Femur (tissue), 1 donor: ENCODE results near the gene SERTAD1.
"Not testable (repeated sequence)": the region's sequence is repeated elsewhere in the genome, so short reads cannot be mapped to it uniquely, and the experiment has no call there.

Source experiments
- DNase-seq: peaks from one replicate; pipeline ENCODE4 v3.0.0-alpha.2; 2017

Gene SERTAD1

GRCh38 chr19:40421993-40422747 is 3.6 kb downstream of the SERTAD1 start:
- no peak for DNase-seq

DNA sequence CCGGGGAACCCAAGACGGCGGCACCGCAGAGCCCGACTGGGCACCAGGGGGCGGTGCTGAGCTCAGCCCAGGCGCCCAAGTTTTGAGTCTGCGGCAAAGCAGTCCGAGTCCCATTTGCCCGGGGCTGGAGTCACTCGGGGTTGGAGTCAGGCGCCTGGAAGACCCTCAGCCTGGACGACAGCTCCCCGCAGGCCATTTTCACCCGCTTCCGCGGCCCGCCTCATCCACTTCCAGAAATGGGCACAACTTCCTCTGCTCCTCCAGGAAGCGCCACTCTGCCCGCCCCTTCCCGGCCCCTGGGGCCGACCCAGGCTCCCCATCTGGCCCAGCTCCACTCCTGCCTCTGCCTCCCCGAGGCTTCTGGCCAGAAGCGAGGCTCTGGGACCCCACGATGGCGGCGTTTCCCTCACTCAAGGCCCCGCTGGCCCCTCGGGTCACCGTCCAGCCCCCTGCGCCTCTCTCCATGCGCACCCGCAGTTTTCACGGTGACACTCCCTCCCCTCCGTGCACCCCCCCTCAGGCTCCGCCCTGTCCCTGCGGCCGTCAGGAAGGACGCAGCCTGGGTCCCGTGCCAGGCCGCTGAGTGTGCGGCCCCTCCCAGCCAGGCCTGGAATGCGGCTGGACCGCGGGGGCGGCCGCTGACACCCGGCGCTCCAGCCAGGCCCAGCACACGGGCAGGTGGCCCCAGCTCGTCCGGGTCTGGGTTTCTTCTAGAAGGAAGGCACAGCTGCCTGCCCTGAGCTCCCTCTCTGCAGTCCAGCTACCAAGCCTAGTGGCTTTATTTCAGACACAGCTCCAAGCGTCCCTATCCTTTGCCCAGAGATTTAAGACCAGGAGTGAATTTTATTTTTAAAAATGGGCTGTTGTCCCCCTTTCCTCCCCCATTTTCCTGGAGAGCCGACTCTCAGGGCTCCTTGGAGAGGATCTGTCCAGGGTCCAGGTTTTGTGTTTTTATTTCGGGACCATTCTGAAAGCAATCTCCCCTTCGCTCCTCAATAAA is 4.7 kb downstream of the SERTAD1 start:
- peak; percentile 96 for DNase-seq

DNA sequence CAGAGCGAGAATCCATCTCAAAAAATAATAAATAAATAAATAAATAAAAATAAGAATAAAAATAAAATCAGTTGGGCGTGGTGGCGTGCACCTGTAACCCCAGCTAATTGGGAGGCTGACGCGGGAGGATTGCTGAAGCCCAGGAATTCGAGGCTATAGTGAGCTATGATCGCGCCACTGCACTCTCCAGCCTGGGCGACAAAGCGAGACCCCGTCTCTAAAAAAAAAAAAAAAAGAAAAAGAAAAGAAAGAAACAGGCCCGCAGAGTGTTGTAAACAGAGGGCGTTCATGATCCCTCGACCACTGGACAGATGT is 5.4 kb downstream of the SERTAD1 start:
- DNase-seq, result no peak

GRCh38 chr19:40419780-40420179 is 6.0 kb downstream of the SERTAD1 start:
- DNase-seq, result no peak

DNA sequence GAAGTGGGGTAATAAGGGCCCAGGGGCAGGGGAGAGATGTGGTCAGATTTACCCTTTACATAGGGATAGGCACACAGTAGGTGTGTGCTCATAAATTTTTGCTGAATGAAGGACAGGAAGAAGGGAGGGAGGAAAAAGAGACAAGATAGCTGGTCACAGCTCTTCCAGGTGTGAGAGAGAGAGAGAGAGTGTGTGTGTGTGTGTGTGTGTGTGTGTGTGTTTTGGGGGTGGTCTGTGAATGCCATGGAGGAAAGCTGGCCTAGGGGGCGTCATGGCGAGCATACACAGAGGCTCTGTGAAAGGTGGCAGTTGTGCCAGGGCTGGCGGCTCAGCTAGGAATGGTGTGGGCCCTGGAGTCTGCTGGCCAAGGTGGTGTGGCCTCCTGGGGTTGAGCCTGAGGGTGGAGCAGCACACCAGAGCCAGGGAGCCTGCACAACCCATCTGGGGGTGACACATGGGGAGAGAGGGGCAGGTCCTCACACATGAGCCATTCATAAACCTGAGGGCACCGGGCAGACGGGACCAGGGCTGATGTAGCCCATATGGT is 6.7 kb downstream of the SERTAD1 start:
- no peak for DNase-seq

DNA sequence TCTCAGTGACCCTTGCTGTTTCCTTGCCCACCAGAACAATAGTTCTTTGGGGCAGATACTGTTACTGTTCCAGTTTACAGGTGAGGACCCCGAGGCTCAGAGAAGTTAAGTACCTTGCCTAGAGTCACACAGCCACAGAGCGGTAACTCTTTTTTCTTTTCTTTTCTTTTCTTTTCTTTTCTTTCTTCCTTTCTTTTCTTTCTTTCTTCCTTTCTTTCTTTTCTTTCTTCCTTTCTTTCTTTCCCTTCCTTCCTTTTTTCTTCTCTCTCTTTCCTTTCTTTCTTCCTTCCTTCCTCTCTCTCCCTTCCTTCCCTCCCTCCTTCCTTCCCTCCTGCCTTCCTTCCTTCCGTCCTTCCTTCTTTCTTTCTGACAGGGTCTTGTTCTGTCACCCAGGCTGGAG is 7.8 kb downstream of the SERTAD1 start:
- DNase-seq, result no peak

DNA sequence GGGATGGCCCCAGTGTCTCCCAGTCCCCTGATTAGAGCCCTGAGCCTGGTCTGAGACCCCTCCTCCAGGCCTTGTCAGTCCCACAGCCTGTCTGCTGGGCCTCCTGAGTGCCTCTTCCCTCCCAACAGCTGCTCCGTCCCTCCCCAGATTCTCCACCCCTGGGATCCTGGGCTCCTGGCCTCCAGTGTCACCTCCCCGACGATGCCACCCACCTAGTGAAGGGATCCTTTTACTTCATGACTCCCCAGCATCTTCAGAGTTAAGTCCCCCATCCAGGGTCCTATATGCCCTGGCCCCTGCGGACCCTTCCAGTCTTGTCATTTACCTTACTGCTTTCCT is 8.2 kb downstream of the SERTAD1 start:
- no peak for DNase-seq

- peak; percentile 80 for DNase-seq
These were observed 8.7 kb downstream of the SERTAD1 start for GRCh38 chr19:40416918-40417642.

- DNase-seq, result no peak
These were observed 10.0 kb downstream of the SERTAD1 start for GRCh38 chr19:40415768-40416167.

DNA sequence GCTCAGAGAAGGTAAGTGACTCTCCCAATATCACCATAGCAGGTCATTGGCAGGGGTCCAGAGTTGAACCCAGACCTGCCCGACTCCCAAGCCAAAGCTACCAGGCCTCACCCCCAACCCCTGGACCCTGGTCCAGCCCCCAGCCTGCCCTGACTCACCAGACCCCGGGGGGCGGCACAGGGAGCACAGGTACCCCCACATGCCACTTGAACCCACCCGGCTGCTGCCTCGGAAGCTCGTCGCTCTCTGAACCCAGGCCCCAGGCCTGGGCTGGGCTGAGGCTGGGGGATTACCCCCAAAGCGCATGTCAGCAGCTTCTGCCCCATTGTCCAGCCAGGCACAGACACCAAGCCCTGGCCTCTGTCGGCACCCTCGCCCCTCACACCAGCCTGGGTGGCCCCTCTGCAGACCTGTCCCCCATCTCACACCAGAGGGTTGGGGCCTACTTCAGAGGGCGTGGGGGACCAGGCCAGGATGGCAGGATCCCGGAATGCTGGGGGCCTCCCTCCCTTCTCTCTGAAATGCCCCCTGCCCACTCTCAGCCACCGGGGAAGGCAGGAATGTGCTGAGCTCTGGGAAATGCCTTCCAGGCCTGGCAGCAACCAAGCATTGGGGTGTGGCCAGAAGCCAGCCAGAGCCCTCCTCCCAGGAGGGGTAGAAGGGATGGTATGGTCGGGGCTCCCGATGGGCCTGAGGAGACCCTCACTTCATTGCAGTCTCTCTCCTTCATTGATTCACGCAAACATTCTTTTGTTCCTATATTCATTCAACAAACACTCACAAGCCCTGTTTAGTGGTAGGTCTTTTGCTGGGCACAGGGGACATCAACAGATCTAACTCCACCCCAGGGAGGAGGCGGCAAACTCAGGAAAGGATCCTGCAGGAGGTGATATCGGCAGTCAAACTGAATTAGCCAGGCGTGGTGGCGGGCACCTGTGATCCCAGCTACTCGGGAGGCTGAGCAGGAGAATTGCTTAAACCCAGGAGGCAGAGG is 11.0 kb downstream of the SERTAD1 start:
- DNase-seq, result peak; percentile 52

DNA sequence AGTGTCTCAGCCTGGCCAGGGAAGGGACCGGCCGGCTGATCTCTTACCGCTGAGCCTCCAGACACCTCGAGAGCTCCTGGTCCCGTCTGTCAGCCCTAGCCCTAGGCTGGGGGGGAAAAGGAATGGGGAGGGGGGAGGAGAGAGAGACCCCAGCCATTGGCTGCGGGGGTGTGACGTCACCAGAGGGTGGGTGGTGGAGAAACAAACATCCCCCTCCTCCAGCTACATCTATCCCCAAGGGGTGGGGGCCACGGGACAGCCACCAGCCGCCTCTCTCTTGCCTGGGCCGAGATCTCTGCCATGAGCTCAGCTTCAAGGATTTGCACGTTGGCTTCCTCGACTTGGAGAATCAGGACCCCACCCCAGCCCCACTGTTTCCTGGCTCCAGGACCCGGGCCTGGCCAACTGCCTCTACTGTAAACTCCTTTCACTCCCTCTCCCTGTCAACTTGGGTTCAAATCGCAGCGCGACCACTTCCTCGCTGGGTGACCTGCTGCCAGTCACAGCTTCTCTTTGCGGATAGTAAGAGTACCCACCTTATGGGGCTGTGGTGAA is 12.4 kb downstream of the SERTAD1 start, which contains the start of gene PRX:
PRX (minus strand) TSS at position 88 of the 555 bp plus-strand sequence. CDS start 5,446 bp downstream, outside the sequence.
- DNase-seq, result peak; percentile 73

DNA sequence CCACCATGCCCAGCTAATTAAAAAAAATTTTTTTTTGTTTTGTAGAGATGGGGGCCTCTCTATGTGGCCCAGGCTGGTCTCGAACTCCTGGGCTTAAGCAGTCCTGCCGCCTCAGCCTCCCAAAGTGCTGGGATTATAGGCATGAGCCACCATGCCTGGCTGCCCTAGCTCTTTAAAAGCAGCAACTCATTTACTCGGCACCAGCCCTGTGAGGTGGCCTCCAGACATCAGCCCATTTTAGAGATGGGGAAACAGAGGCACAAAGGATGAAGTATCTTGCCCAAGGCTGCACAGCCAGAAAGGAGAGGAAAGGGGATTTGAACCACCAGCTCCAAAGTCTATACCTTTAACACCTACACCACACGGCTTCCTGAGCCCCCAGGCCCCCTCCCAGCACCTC is 12.9 kb downstream of the SERTAD1 start:
- DNase-seq, result no peak

- no peak for DNase-seq
These were observed 13.8 kb downstream of the SERTAD1 start for GRCh38 chr19:40411958-40412499.

- peak; percentile 68 for DNase-seq
These were observed 14.5 kb downstream of the SERTAD1 start for GRCh38 chr19:40411125-40411842.

DNA sequence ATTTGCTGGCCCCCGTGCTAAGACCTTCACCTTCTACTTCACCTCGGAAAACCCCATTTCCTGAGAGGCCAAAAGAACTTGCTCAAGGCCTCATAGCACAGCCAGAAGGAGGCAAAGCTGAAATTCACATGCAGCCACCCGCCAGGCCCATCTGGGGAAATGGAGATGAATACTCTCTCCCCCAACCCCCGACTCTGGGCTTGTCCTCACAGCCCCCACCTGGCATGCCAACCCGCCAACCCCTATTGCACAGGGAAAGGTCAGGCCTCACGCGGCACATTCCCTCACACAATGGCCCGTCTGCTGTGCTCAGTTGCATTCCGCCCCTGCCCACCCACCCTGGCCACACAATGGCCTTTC is 15.8 kb downstream of the SERTAD1 start:
- no peak for DNase-seq

- not testable (repeated sequence) for DNase-seq
These were observed 17.2 kb downstream of the SERTAD1 start for GRCh38 chr19:40408598-40408925.

DNA sequence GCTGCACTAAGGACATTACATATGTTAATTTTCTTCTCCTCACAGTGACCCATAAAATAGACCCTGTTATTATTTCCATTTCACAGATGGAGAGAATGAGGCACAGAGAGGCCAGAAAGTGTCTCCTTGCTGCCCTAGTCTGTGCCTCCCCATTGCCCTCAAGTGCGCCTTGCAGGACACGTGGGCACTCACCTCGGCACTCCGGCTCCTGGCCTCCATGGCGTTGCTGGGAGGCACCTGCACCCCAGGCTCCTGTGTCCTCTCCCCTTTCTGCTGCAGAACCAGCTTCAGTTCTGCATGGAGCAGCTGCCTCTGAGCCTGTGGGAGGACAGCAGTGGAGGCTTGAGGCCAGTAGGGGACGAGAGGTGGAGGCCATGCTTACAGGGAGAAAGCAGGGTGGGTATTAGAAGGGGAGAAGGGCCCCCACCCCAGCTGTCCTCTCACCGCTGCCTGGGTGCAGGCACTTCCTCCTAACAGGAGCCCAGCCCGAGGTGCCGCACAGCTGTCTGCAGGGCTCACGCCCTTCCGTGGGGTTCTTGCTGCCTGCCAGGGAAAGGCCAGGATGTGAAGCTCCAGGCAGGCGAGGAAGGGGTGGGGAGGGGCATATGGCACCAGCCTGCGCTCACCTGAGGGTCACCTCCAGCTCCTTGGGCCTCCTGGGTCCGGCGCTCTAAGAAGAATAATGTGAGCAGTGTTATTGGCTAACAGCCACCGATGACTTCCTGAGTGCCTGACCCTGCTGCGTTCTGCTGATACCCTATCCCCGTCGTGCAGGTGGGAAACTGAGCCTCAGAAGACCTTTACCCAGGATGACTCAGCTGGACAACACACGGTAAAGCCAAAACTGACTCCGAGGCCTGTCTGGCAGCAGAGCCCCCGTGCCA is 17.8 kb downstream of the SERTAD1 start:
- no peak for DNase-seq

DNA sequence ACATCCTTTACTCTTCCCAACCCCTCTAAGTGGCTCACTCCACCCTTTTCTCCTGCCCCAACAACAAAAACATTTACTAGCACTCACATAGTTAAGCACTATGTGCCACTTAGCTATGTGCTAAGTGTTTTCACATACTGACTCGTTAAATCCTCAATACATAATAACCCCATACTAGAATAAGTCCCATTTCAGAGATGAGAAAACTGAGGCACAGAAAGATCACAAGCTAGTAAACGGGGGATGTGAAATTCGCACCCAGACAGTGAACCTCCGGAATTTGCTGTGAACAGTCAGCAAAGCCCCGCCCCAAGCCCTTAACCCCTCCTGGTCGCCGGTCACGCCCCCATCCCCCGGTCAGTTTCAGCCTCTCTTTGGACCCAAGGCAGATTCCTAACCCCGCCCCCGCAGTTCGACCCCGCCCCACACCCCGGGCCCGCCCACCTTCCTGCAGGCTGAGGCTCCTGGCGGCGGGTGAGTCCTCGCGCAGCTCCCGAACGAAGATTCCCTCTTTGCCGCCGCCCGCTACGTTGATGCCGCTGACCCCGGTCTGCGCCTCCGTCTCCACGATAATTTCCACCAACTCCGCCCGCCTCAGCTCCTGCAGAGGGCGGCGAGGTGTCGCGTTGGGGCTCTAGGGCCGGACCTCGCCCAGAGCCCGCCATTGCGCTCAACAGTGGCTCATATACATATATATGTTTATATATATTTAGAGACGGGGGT is 22.4 kb downstream of the SERTAD1 start:
- DNase-seq, result peak; percentile 96

DNA sequence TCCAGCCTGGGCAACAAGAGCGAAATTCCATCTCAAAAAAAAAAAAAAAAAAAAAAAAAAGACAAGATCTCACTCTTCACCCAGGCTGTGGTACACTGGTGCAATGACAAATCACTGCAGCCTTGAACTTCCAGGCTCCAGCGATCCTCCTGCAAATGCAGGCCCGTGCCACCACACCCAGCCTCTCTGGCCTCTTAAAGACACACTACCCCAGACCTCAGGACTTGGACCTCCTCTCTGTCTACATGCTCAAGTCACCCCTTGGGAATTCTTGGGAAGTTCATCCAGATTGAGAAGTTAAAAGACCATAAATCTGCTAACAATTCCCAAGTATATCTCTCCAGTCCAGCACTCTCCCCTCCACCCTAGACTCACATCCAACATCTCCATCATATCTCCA is 25.2 kb downstream of the SERTAD1 start:
- no peak for DNase-seq
